NCI-H1417 treated with DMSO at 0.1 percent for 48 hours (cell line): ENCODE data around the gene TIE1.

Source experiments
- DNase-seq: peaks from one replicate; lab custom pipeline; 2025; lab: John Stamatoyannopoulos, UW

The TIE1 gene

GRCh38 chr1:43338001-43338400 is 37.2 kb downstream of the TIE1 start:
- DNase-seq = no peak

GRCh38 chr1:43339584-43340232 is 38.9 kb downstream of the TIE1 start:
- DNase-seq = no peak

GRCh38 chr1:43340559-43340958 is 39.8 kb downstream of the TIE1 start:
- DNase-seq = no peak

GRCh38 chr1:43344267-43344850 is 43.6 kb downstream of the TIE1 start:
- no peak for DNase-seq

GRCh38 chr1:43345120-43345519 is 44.3 kb downstream of the TIE1 start:
- DNase-seq = no peak

GRCh38 chr1:43346636-43347035 is 45.9 kb downstream of the TIE1 start:
- DNase-seq = no peak

GRCh38 chr1:43348343-43348808 is 47.6 kb downstream of the TIE1 start:
- DNase-seq = no peak

- peak; percentile 55 for DNase-seq
Measured at GRCh38 chr1:43348809-43349593, 48.2 kb downstream of the TIE1 start.

GRCh38 chr1:43349594-43350306 is 49.0 kb downstream of the TIE1 start:
- no peak for DNase-seq

- no peak for DNase-seq
Measured at GRCh38 chr1:43350976-43351375, 50.2 kb downstream of the TIE1 start.

GRCh38 chr1:43351421-43352350 is 50.9 kb downstream of the TIE1 start:
- no peak for DNase-seq

GRCh38 chr1:43352351-43352705 is 51.5 kb downstream of the TIE1 start:
- no peak for DNase-seq

GRCh38 chr1:43352881-43353280 is 52.1 kb downstream of the TIE1 start:
- no peak for DNase-seq

- no peak for DNase-seq
Measured at GRCh38 chr1:43354471-43354870, 53.7 kb downstream of the TIE1 start.

- no peak for DNase-seq
Measured at GRCh38 chr1:43354936-43355335, 54.2 kb downstream of the TIE1 start.

GRCh38 chr1:43357251-43357650 is 56.5 kb downstream of the TIE1 start:
- no peak for DNase-seq

GRCh38 chr1:43358121-43358745 is 57.5 kb downstream of the TIE1 start:
- no peak for DNase-seq

- peak; percentile 94 for DNase-seq
Measured at GRCh38 chr1:43358746-43359693, 58.2 kb downstream of the TIE1 start, which contains the start of gene CDC20. TSS of gene CDC20 (plus strand) at chr1:43358981. CDS start at chr1:43359216, 235 bp downstream.

- DNase-seq = no peak
Measured at GRCh38 chr1:43359696-43360095, 58.9 kb downstream of the TIE1 start.

GRCh38 chr1:43360616-43361015 is 59.8 kb downstream of the TIE1 start:
- no peak for DNase-seq
